Measurements from ENCODE around the gene ASCC2.

- TF ChIP-seq CTCF (IDR thresholded peaks at IDR 0.05) (no peak), POLR2A (IDR thresholded peaks at IDR 0.05) (no peak)
Measured at GRCh38 chr22:29768052-29768693, 69.9 kb downstream of the ASCC2 start.
